ENCODE results near the gene SLC25A25. TPM values are rescaled to one million over a fixed set of nuclear protein-coding genes. Genes with fewer than 3 reads are reported as not detected.

The SLC25A25 gene
- total RNA-seq, 1 experiment from 2014 or later, result 23.7 TPM

DNA sequence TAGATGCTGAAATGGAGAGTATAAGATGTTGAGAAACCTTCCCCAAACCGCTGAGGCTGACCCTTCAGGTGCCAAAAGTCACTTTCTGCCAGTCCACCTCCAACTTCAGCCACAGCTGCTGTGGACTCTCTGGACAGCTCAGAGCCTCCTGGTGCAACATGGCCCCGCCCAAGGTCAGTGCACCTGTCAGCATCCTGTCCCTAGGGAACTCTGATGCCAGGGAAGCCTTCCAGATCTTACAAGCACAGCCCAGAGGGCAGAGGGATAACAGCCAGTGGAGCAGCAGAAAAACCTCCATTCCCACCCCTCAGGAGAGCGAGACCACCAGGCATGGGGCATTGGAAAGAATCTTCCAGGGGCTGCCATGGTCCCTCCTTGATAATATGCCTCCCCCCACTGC, 70.0 kb downstream of the SLC25A25 start:
- peak; percentile 15 for DNase-seq
- 0 out of 2 replicates have a peak, but pooled peaks cover 1% of the 10 kb centered on the region for H3K27me3 ChIP-seq (ENCODE audit: control insufficient read depth, insufficient read depth, low read length)
- H3K4me3 ChIP-seq (ENCODE audit: insufficient read depth, low read depth, low read length), result no peak overlapping the region
- H3K36me3 ChIP-seq (replicated peaks; ENCODE audit: control insufficient read depth, insufficient read depth, low read length), result no peaks in the 10 kb centered on the region

DNA sequence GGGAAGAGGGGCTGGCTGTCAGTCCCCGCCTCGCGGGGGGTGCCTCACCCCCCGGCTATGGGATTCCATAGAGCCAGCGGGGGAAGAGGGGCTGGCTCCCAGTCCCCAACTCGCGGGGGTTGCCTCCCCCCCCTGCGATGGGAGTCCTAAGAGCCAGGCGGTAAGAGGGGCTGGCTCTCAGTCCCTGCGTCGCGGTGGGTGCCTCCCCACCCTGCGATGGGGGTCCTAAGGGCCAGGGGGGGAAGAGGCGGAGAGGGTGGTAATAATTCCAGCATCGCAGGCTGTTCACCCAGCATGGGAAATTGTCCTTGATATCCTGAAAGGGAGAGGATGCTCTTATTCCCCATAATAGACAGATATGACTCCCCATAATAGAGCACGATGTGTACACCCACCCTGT, 71.6 kb downstream of the SLC25A25 start:
- DNase-seq, result peak; percentile 10
- H3K36me3 ChIP-seq (replicated peaks; ENCODE audit: control insufficient read depth, insufficient read depth, low read length), result no peaks in the 10 kb centered on the region
- H3K27me3 ChIP-seq (ENCODE audit: control insufficient read depth, insufficient read depth, low read length), result 0 out of 2 replicates have a peak, but pooled peaks cover 1% of the 10 kb centered on the region
- H3K4me3 ChIP-seq (ENCODE audit: insufficient read depth, low read depth, low read length), result no peak overlapping the region

DNA sequence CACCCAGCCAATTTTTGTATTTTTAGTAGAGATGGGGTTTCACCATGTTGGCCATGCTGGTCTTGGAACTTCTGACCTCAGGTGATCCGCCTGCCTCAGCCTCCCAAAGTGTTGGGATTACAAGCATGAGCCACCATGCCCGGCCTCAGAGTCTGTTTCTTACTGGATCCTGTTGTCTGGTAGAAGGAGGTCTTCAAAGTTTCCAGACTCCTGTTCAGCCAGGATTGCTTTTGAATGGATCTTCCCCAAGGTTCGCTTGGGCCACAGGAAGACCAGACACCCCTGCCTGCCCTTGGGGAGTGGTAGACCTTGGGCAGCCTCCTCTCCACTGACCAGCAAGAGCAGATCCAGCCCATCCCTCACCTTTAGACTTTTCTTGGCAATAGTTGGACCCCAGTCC, 73.6 kb downstream of the SLC25A25 start:
- no peaks in the 10 kb centered on the region for H3K36me3 ChIP-seq (replicated peaks; ENCODE audit: control insufficient read depth, insufficient read depth, low read length)
- DNase-seq, result peak; percentile 19
- 0 out of 2 replicates have a peak, but pooled peaks cover 1% of the 10 kb centered on the region for H3K27me3 ChIP-seq (ENCODE audit: control insufficient read depth, insufficient read depth, low read length)
- H3K4me3 ChIP-seq (ENCODE audit: insufficient read depth, low read depth, low read length), result no peak overlapping the region

DNA sequence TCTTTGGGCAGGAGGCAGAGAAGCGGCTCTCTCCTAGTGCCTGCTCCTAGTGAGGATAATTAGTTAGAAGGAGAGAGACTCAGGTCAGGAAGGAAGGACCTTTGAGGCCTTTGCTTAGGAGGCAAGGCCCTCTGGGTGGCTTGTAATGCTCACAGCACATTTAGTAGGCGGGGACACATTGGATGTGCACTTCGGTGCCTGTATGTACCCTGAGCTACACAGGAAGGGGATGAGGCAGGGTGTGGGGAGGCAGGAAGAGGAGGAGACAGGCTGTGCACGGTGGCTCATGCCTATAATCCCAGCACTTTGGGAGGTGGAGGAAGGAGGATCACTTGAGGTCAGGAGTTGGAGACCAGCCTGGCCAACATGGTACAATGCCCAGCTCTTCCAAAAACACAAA, 74.0 kb downstream of the SLC25A25 start:
- no peak overlapping the region for H3K4me3 ChIP-seq (ENCODE audit: insufficient read depth, low read depth, low read length)
- no peaks in the 10 kb centered on the region for H3K36me3 ChIP-seq (replicated peaks; ENCODE audit: control insufficient read depth, insufficient read depth, low read length)
- H3K27me3 ChIP-seq (ENCODE audit: control insufficient read depth, insufficient read depth, low read length), result 0 out of 2 replicates have a peak, but pooled peaks cover 1% of the 10 kb centered on the region
- peak; percentile 24 for DNase-seq

DNA sequence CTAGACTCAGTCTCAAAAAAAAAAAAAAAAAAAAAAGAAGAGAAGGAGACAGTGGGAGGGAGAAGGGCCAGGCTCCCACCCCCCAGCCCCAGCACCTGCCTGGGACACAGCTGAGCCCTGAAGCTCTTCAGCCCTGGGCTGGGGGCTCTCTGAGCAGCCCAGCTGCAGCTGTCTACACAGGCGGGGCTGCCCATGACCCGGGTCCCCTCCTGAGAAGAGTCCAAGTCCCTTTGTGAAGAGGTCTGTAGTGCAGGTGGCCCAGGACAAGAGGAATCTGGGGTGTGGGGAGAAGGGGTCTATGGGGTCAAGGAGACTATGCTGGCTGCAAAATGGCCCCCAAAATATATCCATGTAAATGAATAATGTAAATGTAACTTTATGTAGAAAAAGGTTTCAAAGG, 74.6 kb downstream of the SLC25A25 start:
- H3K4me3 ChIP-seq (ENCODE audit: insufficient read depth, low read depth, low read length), result no peak overlapping the region
- no peaks in the 10 kb centered on the region for H3K27me3 ChIP-seq (ENCODE audit: control insufficient read depth, insufficient read depth, low read length)
- no peaks in the 10 kb centered on the region for H3K36me3 ChIP-seq (replicated peaks; ENCODE audit: control insufficient read depth, insufficient read depth, low read length)
- DNase-seq, result peak; percentile 49

DNA sequence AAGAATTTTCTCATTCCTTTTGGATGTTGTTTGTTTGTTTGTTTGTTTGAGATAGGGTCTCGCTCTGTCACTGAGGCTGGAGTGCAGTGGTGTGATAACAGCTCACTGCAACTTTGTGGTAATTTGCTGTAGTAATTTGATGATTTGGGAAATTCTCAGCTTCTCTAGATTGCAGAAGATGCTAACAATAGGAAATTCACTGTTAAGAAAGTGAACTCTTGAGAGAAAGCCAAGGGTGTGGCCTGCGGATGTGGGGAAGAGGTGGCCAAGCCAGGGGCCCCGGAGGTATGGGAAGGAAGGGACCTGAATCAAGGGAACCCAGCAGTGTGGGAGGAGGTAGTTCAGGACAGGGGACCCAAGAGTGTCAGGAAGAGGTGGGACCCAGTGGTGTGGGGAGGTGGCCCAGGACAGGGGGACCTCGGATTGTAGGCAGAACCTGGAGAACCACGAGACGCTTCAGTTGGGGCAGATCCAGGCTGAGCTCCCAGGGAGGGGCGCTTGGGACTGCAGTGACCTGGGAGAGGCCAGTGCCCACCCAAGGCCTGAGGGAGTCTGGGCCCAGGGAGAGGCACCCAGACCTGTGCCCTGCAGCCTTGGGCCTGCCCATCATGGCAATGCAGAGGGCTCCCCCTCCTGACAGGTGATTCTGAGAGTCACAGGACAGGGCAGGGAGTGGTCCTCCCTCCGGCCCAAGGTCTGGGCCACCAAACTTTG, 75.7 kb downstream of the SLC25A25 start:
- peak; percentile 67 for DNase-seq

DNA sequence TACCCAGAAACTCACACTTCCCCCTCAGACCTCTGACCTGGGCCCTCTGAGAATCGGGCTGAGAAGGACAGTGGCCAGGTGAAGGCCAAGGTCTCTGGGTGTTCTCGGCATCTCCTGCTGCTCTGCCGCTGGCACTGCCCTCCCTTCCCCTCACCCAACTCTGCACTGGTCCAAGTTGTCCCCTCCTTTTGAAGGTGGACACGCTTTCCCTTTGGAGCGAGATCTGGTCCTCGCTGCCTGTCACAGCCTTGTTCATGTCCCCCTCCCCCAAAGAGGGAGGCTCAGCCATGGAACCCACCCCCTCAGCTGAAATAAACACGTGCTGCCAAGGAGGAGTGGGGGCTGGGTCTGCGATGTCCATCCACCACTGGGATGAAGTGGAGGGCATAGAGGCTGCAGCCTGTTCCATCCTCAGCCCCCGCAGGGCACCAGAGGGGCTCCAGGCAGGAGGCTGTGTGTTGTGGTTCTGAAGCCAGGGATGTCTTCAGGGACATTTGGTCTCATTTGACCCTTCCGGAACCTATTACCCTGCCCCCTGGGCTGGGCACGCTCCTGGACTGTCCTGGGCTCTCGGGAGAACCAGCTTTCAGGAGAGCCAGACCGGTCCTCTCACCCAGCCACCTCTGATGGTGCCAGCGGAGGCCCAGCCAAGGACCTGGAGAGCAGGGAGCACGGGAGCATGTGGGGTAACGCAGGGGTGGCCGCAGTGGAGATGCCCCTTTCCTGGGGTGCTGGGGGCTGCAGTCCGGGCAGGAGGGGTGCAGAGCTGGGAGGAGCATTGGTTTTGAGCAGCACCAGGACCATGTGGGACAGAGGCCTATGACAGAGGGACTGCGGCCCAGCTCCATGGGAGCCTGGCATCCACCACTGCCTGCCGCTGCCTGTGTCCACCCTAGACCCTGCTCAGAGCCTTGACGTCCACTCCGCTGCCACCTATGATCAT, 76.5 kb downstream of the SLC25A25 start:
- peak; percentile 52 for DNase-seq
- Histone ChIP-seq H3K36me3 (replicated peaks; ENCODE audit: control insufficient read depth, insufficient read depth, low read length) (no peaks in the 10 kb centered on the region), H3K4me3 (ENCODE audit: insufficient read depth, low read depth, low read length) (no peak overlapping the region), H3K27me3 (ENCODE audit: control insufficient read depth, insufficient read depth, low read length) (no peaks in the 10 kb centered on the region)

More for the DNA sequence above, 75.7 kb downstream of the SLC25A25 start:
- no peaks in the 10 kb centered on the region for H3K27me3 ChIP-seq (ENCODE audit: control insufficient read depth, insufficient read depth, low read length)
- H3K36me3 ChIP-seq (replicated peaks; ENCODE audit: control insufficient read depth, insufficient read depth, low read length), result no peaks in the 10 kb centered on the region
- H3K4me3 ChIP-seq (ENCODE audit: insufficient read depth, low read depth, low read length), result no peak overlapping the region

DNA sequence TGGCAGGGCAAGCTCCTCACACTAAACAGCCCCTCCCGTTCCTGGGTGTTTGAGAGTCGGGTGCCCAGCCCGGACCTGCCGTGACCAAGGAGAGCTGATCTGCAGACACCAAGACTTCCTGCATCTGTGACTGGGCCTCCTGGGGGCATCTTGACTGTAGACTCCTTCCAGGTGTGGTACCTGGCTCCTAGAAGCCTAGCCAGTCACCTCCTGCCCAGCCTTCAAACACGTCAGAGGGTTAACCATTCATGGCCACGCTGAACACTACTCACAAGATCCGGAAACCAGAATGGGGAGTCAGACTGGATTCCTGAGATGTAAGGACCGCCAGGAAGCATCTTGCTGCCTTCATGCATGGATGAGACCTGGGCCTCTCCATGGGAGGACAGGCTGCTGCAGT, 77.5 kb downstream of the SLC25A25 start:
- Histone ChIP-seq H3K4me3 (ENCODE audit: insufficient read depth, low read depth, low read length) (no peak overlapping the region), H3K27me3 (ENCODE audit: control insufficient read depth, insufficient read depth, low read length) (no peaks in the 10 kb centered on the region), H3K36me3 (replicated peaks; ENCODE audit: control insufficient read depth, insufficient read depth, low read length) (no peaks in the 10 kb centered on the region)
- no peak for DNase-seq

DNA sequence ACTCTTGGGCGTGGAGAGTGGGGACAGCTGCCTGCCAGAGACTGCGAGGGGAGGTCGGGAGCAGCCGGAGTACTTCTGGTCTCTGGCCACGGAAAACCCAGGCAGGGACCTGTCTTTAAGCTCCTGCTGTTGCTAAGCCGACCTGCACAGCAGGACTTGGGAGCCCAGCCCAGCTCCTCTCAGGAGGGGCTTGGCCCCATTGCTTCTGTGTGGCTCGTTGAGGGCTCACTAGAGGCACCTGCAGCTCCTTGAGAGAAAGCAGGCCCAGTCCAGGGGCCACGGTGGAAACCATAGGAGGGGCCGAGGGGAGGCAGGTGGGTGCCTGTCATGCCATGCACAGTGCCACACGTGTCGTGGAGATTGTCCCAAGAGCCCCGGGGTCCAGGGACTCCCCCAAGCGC, 77.9 kb downstream of the SLC25A25 start:
- H3K27me3 ChIP-seq (ENCODE audit: control insufficient read depth, insufficient read depth, low read length), result no peaks in the 10 kb centered on the region

DNA sequence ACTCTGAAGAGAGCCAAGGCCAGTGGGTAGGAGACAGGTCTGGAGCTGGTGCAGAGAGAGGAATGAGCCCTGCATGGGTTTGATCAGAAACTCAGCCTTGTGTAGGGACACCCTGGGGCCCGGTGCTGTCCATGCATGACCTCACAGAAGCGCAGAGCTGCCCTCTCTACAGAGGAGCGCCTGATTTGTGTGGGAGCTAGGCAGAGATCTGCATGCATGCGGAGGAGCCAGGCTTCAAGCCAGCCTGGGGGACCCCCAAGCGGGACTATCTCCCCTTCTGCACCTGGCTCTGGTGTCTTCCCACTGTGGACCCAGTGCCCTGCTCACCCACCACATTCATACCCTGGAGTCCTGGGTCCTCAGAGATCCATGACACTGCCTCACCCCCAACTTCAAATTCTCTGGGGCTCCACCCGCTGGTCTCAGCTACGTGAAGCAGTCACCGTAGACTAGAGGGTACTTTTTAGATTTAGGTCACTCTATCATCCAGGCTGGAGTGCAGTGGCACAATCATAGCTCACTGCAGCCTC, 78.6 kb downstream of the SLC25A25 start:
- no peaks in the 10 kb centered on the region for H3K36me3 ChIP-seq (replicated peaks; ENCODE audit: control insufficient read depth, insufficient read depth, low read length)
- no peaks in the 10 kb centered on the region; the same call in 1 of the 2 replicates for H3K27me3 ChIP-seq (ENCODE audit: control insufficient read depth, insufficient read depth, low read length)
- no peak overlapping the region for H3K4me3 ChIP-seq (ENCODE audit: insufficient read depth, low read depth, low read length)
- peak; percentile 55 for DNase-seq

More for the DNA sequence above, 77.9 kb downstream of the SLC25A25 start:
- peak; percentile 59 for DNase-seq
- H3K36me3 ChIP-seq (replicated peaks; ENCODE audit: control insufficient read depth, insufficient read depth, low read length), result no peaks in the 10 kb centered on the region
- no peak overlapping the region for H3K4me3 ChIP-seq (ENCODE audit: insufficient read depth, low read depth, low read length)

DNA sequence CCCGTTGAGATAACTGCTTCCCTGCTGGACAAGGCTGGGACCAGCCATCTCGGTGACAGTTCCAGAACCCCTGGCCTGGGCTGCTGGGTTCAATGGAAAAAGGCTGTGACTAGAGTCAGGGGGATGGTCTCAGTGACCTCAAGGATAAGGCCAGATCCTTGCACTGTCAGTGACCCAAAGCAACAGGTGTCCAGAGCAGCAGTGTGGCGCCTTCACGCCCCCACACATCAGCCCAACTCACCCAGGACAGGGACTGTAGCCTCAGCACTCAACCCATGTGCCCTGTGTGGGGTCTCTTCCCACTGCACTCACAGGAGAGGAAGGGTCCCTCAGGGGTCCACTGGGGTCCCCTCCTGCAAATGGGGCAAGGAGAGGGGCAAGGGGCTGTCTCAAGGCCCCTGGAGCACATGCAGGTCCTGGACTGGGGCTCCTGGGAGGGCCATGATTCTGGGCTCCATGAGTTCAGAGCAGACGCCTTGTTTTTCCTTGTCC, 80.5 kb downstream of the SLC25A25 start:
- no peak overlapping the region for H3K4me3 ChIP-seq (ENCODE audit: insufficient read depth, low read depth, low read length)
- no peaks in the 10 kb centered on the region for H3K36me3 ChIP-seq (replicated peaks; ENCODE audit: control insufficient read depth, insufficient read depth, low read length)
- DNase-seq, result peak; percentile 34
- no peaks in the 10 kb centered on the region; the same call in 1 of the 2 replicates for H3K27me3 ChIP-seq (ENCODE audit: control insufficient read depth, insufficient read depth, low read length)

DNA sequence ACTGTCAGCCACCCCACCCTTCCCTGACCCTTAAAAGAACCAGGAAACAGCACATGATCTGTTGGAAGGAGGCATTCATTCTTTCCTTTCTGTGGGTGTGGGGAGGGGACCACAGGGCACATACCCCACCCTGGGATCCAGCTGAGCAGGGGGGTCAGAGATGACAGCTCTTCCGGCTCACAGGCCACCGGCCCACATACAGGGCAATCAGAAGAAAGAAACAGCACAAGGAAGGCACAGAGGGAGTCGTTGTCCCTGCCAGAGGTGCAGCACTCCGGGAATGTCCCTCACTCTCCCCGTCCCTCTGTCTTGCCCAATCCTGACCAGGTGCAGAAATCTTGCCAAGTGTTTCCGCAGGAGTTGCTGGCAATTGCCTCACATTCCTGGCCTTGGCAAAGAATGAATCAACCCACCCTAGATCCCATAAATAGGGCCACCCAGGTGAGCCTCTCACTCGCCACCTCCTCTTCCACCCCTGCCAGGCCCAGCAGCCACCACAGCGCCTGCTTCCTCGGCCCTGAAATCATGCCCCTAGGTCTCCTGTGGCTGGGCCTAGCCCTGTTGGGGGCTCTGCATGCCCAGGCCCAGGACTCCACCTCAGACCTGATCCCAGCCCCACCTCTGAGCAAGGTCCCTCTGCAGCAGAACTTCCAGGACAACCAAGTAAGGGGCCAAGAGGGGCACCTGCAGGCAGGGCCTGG, 81.1 kb downstream of the SLC25A25 start, which contains the start of gene LCN2:
TSS of gene LCN2 (plus strand) at position 453 of the 701 bp plus-strand sequence. CDS start at position 526, 73 bp downstream.
- H3K4me3 ChIP-seq (ENCODE audit: insufficient read depth, low read depth, low read length), result no peak within 1 kb of the TSS
- H3K36me3 ChIP-seq (replicated peaks; ENCODE audit: control insufficient read depth, insufficient read depth, low read length), result no peaks in the 10 kb centered on the region
- DNase-seq, result peak; percentile 35
- H3K27me3 ChIP-seq (ENCODE audit: control insufficient read depth, insufficient read depth, low read length), result no peaks in the 10 kb centered on the region; the same call in 1 of the 2 replicates

DNA sequence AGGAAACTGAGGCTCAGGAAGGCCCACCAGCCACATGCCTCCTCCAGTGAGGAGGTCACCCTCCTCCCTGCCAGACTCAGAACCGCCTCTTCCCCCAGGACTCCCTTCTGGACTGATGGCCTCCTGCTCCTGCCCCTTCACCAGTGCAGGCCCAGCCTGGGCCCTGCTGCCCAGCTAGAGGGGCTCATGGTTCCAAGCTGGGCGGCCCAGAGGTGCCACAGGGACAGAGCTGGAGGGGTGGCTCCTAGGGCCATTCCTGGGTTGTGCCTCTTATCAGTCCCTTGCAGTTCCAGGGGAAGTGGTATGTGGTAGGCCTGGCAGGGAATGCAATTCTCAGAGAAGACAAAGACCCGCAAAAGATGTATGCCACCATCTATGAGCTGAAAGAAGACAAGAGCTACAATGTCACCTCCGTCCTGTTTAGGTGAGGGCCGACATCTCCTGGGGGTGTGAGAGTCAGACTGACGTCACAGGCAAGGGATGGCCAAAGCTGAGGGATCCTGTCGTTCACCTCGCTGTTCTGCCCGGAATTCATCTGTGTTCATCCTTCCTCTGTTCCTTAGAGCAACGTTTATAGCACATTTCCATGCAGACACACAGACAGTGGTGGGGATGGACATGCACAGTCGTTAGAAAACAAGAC, 82.0 kb downstream of the SLC25A25 start:
- no peaks in the 10 kb centered on the region for H3K36me3 ChIP-seq (replicated peaks; ENCODE audit: control insufficient read depth, insufficient read depth, low read length)
- DNase-seq, result no peak
- H3K4me3 ChIP-seq (ENCODE audit: insufficient read depth, low read depth, low read length), result no peak overlapping the region
- no peaks in the 10 kb centered on the region; the same call in 1 of the 2 replicates for H3K27me3 ChIP-seq (ENCODE audit: control insufficient read depth, insufficient read depth, low read length)
